Activated CD8-positive, alpha-beta T cell treated with anti-CD3 and anti-CD28 coated beads for 36 hours (primary cell): ENCODE results near the gene IVL. TPM values are rescaled to one million over a fixed set of nuclear protein-coding genes. Genes with fewer than 3 reads are reported as not detected.

Experiments used
- ATAC-seq: fragments of 200-7000 bp; cut with Tn5 transposase; one replicate; pipeline ENCODE4 v1.10.0; 2021; ENCODE audit warnings: mild to moderate bottlenecking, moderate library complexity
- CTCF ChIA-PET: fragments of 350-600 bp; sonication (Branson Sonifier 250); formaldehyde crosslinking; loops from one replicate; lab custom pipeline; 2021; ENCODE audit warnings: antibody characterized with exemption; lab: Charles Lee
- POLR2A ChIA-PET: fragments of 350-600 bp; sonication (Branson Sonifier 250); formaldehyde crosslinking; loops from one replicate; lab custom pipeline; 2021; ENCODE audit warnings: antibody characterized with exemption; lab: Charles Lee
- DNase-seq: peaks from one replicate; pipeline ENCODE4 v3.0.0-alpha.2; 2020
- H3K27ac Mint-ChIP-seq: one replicate; pipeline ENCODE4 v1.8.0; 2021; ENCODE audit warnings: mild to moderate bottlenecking, mixed read lengths
- H3K27me3 Mint-ChIP-seq: one replicate; pipeline ENCODE4 v1.8.0; 2021; ENCODE audit warnings: mixed read lengths
- H3K36me3 Mint-ChIP-seq: one replicate; pipeline ENCODE4 v1.8.0; 2021; ENCODE audit warnings: low read depth, mixed read lengths
- H3K4me1 Mint-ChIP-seq: one replicate; pipeline ENCODE4 v1.8.0; 2021; ENCODE audit warnings: low read depth, mixed read lengths
- H3K4me3 Mint-ChIP-seq: one replicate; pipeline ENCODE4 v1.8.0; 2021; ENCODE audit warnings: mild to moderate bottlenecking, moderate library complexity, mixed read lengths
- H3K9me3 Mint-ChIP-seq: one replicate; pipeline ENCODE4 v1.8.0; 2021; ENCODE audit warnings: mixed read lengths
- CTCF ChIP-seq: fragments of 200-600 bp; IDR thresholded peaks from one replicate; pipeline ENCODE4 v1.8.0; 2022; ENCODE audit warnings: antibody characterized with exemption, mild to moderate bottlenecking
- intact Hi-C: fragments of 100-400 bp; cut with micrococcal nuclease; formaldehyde crosslinking; loops from one replicate; pipeline ENCODE4 v1.10.0; 2022
- total RNA-seq, 2 experiments: library from RNA; stranded (reverse); gene quantifications; one replicate each; pipeline ENCODE4 v1.2.3, GENCODE V29; 2021

Gene IVL
- total RNA-seq, 2 experiments from 2014 or later, result not detected

GRCh38 chr1:152880316-152880715 is 28.0 kb upstream of the IVL start:
- Mint-ChIP-seq H3K27ac (no peak overlapping the region), H3K4me1 (no peaks in the 10 kb centered on the region), H3K4me3 (no peak overlapping the region), H3K36me3 (no peaks in the 10 kb centered on the region), H3K27me3 (peaks cover 9% of the 10 kb centered on the region), H3K9me3 (no peaks in the 10 kb centered on the region)
- ChIA-PET POLR2A (no interaction called here), CTCF (no interaction called here)
- DNase-seq, result no peak
- no peak for ATAC-seq
- intact Hi-C loops, result no loop called here
- no peak for TF ChIP-seq CTCF

GRCh38 chr1:152880907-152881306 is 27.4 kb upstream of the IVL start:
- Mint-ChIP-seq H3K36me3 (no peaks in the 10 kb centered on the region), H3K4me1 (no peaks in the 10 kb centered on the region), H3K27ac (no peak overlapping the region), H3K9me3 (no peaks in the 10 kb centered on the region), H3K4me3 (no peak overlapping the region), H3K27me3 (peaks cover 9% of the 10 kb centered on the region)
- TF ChIP-seq CTCF, result no peak
- CTCF ChIA-PET, result no interaction called here
- intact Hi-C loops, result no loop called here
- POLR2A ChIA-PET, result interaction anchor here (0.6 kb wide), 1 partner anchor 365 kb away, joined by 3 read pairs; no protein-coding TSS in a partner anchor
- ATAC-seq (no peak), DNase-seq (no peak)

GRCh38 chr1:152884085-152884484 is 24.3 kb upstream of the IVL start:
- TF ChIP-seq CTCF, result no peak
- H3K4me3 Mint-ChIP-seq, result no peak overlapping the region
- DNase-seq, result no peak
- no peaks in the 10 kb centered on the region for H3K4me1 Mint-ChIP-seq
- peaks cover 7% of the 10 kb centered on the region for H3K27me3 Mint-ChIP-seq
- no peak for ATAC-seq
- POLR2A ChIA-PET, result no interaction called here
- no peaks in the 10 kb centered on the region for H3K9me3 Mint-ChIP-seq
- no peak overlapping the region for H3K27ac Mint-ChIP-seq
- CTCF ChIA-PET, result no interaction called here
- intact Hi-C loops, result no loop called here
- no peaks in the 10 kb centered on the region for H3K36me3 Mint-ChIP-seq

GRCh38 chr1:152884506-152884905 is 23.8 kb upstream of the IVL start:
- intact Hi-C loops, result no loop called here
- Mint-ChIP-seq H3K9me3 (no peaks in the 10 kb centered on the region), H3K27me3 (peaks cover 7% of the 10 kb centered on the region), H3K27ac (no peak overlapping the region), H3K36me3 (no peaks in the 10 kb centered on the region), H3K4me1 (no peaks in the 10 kb centered on the region), H3K4me3 (no peak overlapping the region)
- ChIA-PET POLR2A (no interaction called here), CTCF (no interaction called here)
- TF ChIP-seq CTCF, result no peak
- DNase-seq, result no peak
- ATAC-seq, result no peak

DNA sequence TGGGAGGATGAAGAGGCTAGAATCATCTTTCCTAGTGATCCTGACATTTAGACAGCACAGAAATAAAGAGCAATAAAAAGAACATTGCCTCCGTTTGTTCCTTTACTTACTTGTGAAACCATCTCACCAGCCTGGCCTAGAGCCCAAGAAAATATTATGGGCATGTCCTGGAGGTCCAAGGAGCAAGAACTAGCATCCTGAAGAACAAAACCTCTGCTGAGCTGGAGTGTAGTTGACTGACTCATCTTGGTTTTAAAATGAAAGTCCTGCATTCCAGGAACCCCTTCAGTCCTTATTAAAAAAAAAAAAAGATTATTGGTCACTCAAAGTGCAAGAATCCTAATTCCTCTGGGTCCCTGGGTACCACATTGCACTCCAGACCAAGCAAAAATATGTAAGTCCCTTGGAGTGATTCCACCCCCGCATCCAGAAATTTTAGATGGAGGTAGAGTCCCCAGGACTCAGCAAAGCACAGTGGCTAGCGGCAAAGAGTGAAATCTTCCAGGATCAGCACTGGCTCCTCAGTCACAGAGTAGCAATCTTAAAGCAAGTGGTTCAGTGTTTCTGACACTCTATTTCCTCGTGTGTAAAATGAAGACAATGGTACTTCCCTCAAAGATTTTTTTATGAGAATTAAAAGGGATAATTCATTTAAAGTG is 23.3 kb upstream of the IVL start:
- Mint-ChIP-seq H3K4me3 (no peak overlapping the region), H3K27me3 (peaks cover 7% of the 10 kb centered on the region), H3K4me1 (no peaks in the 10 kb centered on the region), H3K9me3 (no peaks in the 10 kb centered on the region), H3K27ac (no peak overlapping the region), H3K36me3 (no peaks in the 10 kb centered on the region)
- TF ChIP-seq CTCF, result no peak
- DNase-seq (no peak), ATAC-seq (no peak)
- intact Hi-C loops, result no loop called here
- POLR2A ChIA-PET, result no interaction called here
- CTCF ChIA-PET, result no interaction called here
